Panc1 (cell line): ENCODE data around the gene PRM3. TPM values are rescaled to one million over a fixed set of nuclear protein-coding genes. Genes with fewer than 3 reads are reported as not detected.
A peak's percentile ranks its signal among the peaks of the same experiment; 100 is the strongest.
"Not testable (repeated sequence)": the region's sequence is repeated elsewhere in the genome, so short reads cannot be mapped to it uniquely, and the experiment has no call there.

Experiments used
- ATAC-seq: fragments of 200-7000 bp; cut with Tn5 transposase; 2 replicates; pipeline ENCODE4 v1.9.1; 2020; ENCODE audit warnings: mild to moderate bottlenecking, moderate library complexity
- BruUV-seq: library from RNA; stranded (reverse); fragments of 400-500 nt; replicated peaks from 2 replicates; lab custom pipeline; 2021; lab: Mats Ljungman, UMichigan
- CTCF ChIA-PET: fragments of 300-600 bp; sonication (Branson Sonifier 250); formaldehyde crosslinking; loops from one replicate; lab custom pipeline; 2022; ENCODE audit warnings: antibody characterized with exemption; lab: Charles Lee
- POLR2A ChIA-PET: fragments of 300-600 bp; sonication (Branson Sonifier 250); formaldehyde crosslinking; loops from one replicate; lab custom pipeline; 2022; ENCODE audit warnings: antibody characterized with exemption; lab: Charles Lee
- DNase-seq: peaks from one replicate; pipeline ENCODE4 v3.0.0-alpha.2; 2010; ENCODE audit warnings: low read depth, low spot score
- H3K27ac ChIP-seq: 2 replicates; pipeline ENCODE4 v1.5.1; 2011; ENCODE audit warnings: mild to moderate bottlenecking, low read length, inconsistent platforms
- H3K27me3 ChIP-seq: fragments of 200-500 bp; sonication (Bioruptor generic); 2 replicates; pipeline ENCODE4 v1.6.0; 2014; ENCODE audit warnings: low read length, inconsistent platforms; ENCODE audit not compliant: control insufficient read depth, insufficient read depth
- H3K36me3 ChIP-seq: fragments of 200-500 bp; sonication (Bioruptor generic); 2 replicates; pipeline ENCODE4 v1.5.1; 2014; ENCODE audit warnings: inconsistent platforms, mild to moderate bottlenecking, low read length, moderate library complexity; ENCODE audit not compliant: control insufficient read depth, insufficient read depth
- H3K4me1 ChIP-seq: 2 replicates; pipeline ENCODE4 v1.5.1; 2011; ENCODE audit warnings: inconsistent platforms, mild to moderate bottlenecking, low read length, moderate library complexity; ENCODE audit not compliant: control insufficient read depth, insufficient read depth
- H3K4me3 ChIP-seq, 2 experiments: 2 replicates each; pipeline ENCODE4 v1.5.1; 2011 to 2012; ENCODE audit warnings: low read depth in 2 of 2, low read length in 2 of 2, mild to moderate bottlenecking in 2 of 2, inconsistent platforms in 1 of 2, moderate library complexity in 1 of 2
- H3K9me3 ChIP-seq: fragments of 200-500 bp; sonication (Bioruptor generic); 2 replicates; pipeline ENCODE4 v1.5.1; 2014; ENCODE audit warnings: low read depth, mild to moderate bottlenecking, inconsistent platforms, low read length, moderate library complexity; ENCODE audit not compliant: control insufficient read depth, insufficient read depth
- POLR2AphosphoS5 ChIP-seq: IDR thresholded peaks from 2 replicates; pipeline ENCODE4 v1.6.1; 2012; ENCODE audit warnings: mild to moderate bottlenecking, low read depth, low read length, moderate library complexity
- SIN3A ChIP-seq: IDR thresholded peaks from 2 replicates; pipeline ENCODE4 v1.6.1; 2012; ENCODE audit warnings: low read depth, mild to moderate bottlenecking, low read length, moderate library complexity, borderline replicate concordance; ENCODE audit not compliant: insufficient read depth
- TCF7L2 ChIP-seq: IDR thresholded peaks from 2 replicates; pipeline ENCODE4 v1.6.1; 2011; ENCODE audit warnings: mild to moderate bottlenecking, low read depth, low read length, inconsistent platforms
- in situ Hi-C: cut with HindIII; loops from 2 replicates; pipeline ENCODE4 v1.10.0; 2016; ENCODE audit warnings: low sequenced_read_pairs, low pct_unique_long_range_greater_than_20kb
- intact Hi-C: fragments of 100-400 bp; cut with micrococcal nuclease; formaldehyde crosslinking; loops from one replicate; pipeline ENCODE4 v1.10.0; 2022; ENCODE audit not compliant: unreplicated experiment
- total RNA-seq: library from RNA; stranded (reverse); gene quantifications from one replicate; pipeline ENCODE4 v1.2.1, GENCODE V29; 2021; ENCODE audit not compliant: unreplicated experiment
- TF ChIP-seq, protein P1 (sequence below): fragments of 450-650 bp; IDR thresholded peaks from 2 replicates; pipeline ENCODE4 v1.5.1; 2017; ENCODE audit warnings: mild to moderate bottlenecking
- TF ChIP-seq, protein P2 (sequence below), 2 experiments: IDR thresholded peaks; 2 replicates each; pipeline ENCODE4 v1.6.1; 2011 to 2012; ENCODE audit warnings: low read depth in 2 of 2, control low read depth in 1 of 2, low read length in 1 of 2, mild to moderate bottlenecking in 1 of 2, moderate library complexity in 1 of 2; ENCODE audit not compliant: insufficient read depth in 1 of 2

The PRM3 gene
- total RNA-seq, 1 experiment from 2014 or later, result not detected

DNA sequence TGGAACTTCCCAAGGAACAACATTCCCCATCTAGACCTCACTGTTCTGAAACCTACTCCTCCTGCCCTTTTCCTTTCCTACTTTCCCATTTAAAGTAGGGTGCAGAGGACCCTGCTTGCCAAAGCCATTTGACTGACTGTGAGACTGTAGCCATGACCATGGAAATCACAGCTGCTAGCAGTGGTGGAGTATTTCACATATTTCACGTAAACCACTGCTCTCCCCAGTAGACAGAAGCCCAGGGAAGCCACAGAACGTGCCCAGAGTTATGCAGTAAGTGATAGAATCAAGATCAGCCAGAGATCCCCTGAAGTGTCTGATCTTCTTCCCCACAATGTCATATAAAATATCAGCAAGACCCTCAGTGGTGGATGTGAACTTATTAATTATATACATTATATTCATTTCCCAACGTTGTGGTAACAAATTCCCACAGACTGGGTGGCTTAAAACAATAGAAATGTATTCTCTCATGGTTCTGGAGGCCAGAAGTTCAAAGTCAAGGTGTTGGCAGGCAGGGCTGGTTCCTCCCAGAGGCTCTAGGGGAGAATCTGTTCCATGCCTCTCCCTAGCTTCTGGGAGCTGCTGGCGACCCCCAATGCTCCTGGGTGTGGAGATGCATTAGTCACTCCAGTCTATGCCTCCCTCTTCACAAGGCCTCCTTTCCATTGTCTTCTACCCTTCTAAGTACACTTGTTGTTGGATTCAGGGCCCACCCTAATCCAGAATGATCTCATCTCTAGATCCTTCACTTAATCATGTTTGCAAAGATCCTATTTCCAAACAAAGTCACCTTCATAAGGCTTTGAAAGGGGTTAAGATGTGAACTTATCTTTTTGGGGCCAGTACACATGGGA lies 28.4 kb upstream of the PRM3 start:
- POLR2A ChIA-PET, result interaction anchor here (0.7 kb wide), 1 partner anchor 12 kb away, joined by 6 read pairs; no protein-coding TSS in a partner anchor
- no peak for ATAC-seq
- BruUV-seq, result no TSS peak

DNA sequence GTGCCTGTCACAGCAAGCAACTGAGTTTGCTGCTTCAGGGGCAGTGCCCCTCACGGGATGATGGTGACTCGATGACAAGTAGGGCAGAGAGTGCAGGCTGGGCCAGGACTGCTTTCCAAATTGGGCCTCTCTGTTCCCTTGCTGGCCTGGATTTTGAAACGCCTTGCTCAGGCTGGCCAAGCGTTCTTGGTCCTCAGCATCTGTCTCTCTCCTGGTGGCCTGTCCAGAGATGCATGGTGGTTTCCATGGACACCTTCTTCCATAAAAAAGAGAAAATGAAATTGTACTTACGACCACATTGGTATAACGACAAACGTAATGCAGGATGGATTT lies 27.1 kb upstream of the PRM3 start:
- BruUV-seq, result no TSS peak
- CTCF ChIA-PET, result no interaction called here
- no peaks in the 10 kb centered on the region for H3K27me3 ChIP-seq
- in situ Hi-C loops, result no loop called here
- H3K9me3 ChIP-seq, result no peaks in the 10 kb centered on the region
- DNase-seq (no peak), ATAC-seq (no peak)
- intact Hi-C loops, result no loop called here
- no peaks in the 10 kb centered on the region for H3K36me3 ChIP-seq
- H3K4me3 ChIP-seq, result no peak overlapping the region
- POLR2A ChIA-PET, result no interaction called here
- H3K27ac ChIP-seq, result no peak overlapping the region
- no peak for TF ChIP-seq POLR2AphosphoS5
- peaks cover 15% of the 10 kb centered on the region for H3K4me1 ChIP-seq

More for the DNA sequence above, 28.4 kb upstream of the PRM3 start:
- H3K27ac ChIP-seq, result peak overlapping the region; percentile 23; the same call in 1 of the 2 replicates
- in situ Hi-C loops, result no loop called here
- TF ChIP-seq, protein P1, sequence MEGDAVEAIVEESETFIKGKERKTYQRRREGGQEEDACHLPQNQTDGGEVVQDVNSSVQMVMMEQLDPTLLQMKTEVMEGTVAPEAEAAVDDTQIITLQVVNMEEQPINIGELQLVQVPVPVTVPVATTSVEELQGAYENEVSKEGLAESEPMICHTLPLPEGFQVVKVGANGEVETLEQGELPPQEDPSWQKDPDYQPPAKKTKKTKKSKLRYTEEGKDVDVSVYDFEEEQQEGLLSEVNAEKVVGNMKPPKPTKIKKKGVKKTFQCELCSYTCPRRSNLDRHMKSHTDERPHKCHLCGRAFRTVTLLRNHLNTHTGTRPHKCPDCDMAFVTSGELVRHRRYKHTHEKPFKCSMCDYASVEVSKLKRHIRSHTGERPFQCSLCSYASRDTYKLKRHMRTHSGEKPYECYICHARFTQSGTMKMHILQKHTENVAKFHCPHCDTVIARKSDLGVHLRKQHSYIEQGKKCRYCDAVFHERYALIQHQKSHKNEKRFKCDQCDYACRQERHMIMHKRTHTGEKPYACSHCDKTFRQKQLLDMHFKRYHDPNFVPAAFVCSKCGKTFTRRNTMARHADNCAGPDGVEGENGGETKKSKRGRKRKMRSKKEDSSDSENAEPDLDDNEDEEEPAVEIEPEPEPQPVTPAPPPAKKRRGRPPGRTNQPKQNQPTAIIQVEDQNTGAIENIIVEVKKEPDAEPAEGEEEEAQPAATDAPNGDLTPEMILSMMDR, result no peak
- no peak overlapping the region for H3K4me3 ChIP-seq
- no peaks in the 10 kb centered on the region for H3K9me3 ChIP-seq
- intact Hi-C loops, result no loop called here
- peaks cover 9% of the 10 kb centered on the region for H3K4me1 ChIP-seq
- no peaks in the 10 kb centered on the region for H3K36me3 ChIP-seq
- CTCF ChIA-PET, result no interaction called here
- no peak for DNase-seq
- no peaks in the 10 kb centered on the region for H3K27me3 ChIP-seq

DNA sequence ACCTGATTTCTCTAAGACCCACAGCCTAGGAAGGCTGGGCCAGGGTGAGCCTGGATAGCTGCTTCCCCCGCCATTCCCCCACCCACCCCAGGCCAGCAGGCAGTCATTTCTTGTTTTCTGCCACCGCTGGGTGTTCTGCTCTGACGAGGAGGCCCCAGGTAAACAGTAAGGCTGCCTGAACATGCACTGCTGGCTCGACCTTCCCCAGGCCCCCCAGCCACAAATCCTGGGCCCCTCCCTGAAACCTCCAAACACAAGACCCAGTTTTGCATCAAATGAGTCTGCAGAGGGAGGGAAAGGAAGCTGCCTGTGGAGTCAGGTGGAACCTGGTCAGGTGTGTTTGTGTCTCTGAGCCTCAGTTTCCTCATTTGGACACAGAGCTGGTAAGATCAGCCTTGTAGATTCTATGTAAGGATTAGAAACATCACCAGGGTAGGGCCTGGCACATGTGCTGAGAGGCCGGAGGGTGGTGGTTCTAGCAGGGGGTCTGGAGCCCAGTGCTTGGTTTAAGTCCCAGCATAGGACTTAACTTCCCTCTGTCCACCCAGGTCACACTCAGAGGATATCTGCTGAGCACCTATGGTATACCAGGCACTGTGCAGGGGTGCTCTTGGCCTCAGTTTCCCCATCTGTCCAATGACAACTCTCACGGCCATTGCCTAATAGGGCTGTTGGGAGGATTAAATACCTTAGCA lies 26.6 kb upstream of the PRM3 start:
- Histone ChIP-seq H3K36me3 (no peaks in the 10 kb centered on the region), H3K4me1 (peaks cover 15% of the 10 kb centered on the region), H3K27ac (no peak overlapping the region), H3K9me3 (no peaks in the 10 kb centered on the region), H3K4me3 (no peak overlapping the region), H3K27me3 (no peaks in the 10 kb centered on the region)
- ATAC-seq (no peak), DNase-seq (no peak)
- in situ Hi-C loops, result no loop called here
- no TSS peak for BruUV-seq
- POLR2A ChIA-PET, result no interaction called here
- intact Hi-C loops, result no loop called here
- TF ChIP-seq POLR2AphosphoS5 (no peak), TCF7L2 (no peak), SIN3A (no peak)
- TF ChIP-seq, protein P1, result no peak
- TF ChIP-seq, protein P2, sequence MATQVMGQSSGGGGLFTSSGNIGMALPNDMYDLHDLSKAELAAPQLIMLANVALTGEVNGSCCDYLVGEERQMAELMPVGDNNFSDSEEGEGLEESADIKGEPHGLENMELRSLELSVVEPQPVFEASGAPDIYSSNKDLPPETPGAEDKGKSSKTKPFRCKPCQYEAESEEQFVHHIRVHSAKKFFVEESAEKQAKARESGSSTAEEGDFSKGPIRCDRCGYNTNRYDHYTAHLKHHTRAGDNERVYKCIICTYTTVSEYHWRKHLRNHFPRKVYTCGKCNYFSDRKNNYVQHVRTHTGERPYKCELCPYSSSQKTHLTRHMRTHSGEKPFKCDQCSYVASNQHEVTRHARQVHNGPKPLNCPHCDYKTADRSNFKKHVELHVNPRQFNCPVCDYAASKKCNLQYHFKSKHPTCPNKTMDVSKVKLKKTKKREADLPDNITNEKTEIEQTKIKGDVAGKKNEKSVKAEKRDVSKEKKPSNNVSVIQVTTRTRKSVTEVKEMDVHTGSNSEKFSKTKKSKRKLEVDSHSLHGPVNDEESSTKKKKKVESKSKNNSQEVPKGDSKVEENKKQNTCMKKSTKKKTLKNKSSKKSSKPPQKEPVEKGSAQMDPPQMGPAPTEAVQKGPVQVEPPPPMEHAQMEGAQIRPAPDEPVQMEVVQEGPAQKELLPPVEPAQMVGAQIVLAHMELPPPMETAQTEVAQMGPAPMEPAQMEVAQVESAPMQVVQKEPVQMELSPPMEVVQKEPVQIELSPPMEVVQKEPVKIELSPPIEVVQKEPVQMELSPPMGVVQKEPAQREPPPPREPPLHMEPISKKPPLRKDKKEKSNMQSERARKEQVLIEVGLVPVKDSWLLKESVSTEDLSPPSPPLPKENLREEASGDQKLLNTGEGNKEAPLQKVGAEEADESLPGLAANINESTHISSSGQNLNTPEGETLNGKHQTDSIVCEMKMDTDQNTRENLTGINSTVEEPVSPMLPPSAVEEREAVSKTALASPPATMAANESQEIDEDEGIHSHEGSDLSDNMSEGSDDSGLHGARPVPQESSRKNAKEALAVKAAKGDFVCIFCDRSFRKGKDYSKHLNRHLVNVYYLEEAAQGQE (IDR thresholded peaks at IDR 0.05; ENCODE audit: insufficient read depth in 1 of 2, low read depth in 2 of 2, low read length in 1 of 2), result no peak
- CTCF ChIA-PET, result no interaction called here

DNA sequence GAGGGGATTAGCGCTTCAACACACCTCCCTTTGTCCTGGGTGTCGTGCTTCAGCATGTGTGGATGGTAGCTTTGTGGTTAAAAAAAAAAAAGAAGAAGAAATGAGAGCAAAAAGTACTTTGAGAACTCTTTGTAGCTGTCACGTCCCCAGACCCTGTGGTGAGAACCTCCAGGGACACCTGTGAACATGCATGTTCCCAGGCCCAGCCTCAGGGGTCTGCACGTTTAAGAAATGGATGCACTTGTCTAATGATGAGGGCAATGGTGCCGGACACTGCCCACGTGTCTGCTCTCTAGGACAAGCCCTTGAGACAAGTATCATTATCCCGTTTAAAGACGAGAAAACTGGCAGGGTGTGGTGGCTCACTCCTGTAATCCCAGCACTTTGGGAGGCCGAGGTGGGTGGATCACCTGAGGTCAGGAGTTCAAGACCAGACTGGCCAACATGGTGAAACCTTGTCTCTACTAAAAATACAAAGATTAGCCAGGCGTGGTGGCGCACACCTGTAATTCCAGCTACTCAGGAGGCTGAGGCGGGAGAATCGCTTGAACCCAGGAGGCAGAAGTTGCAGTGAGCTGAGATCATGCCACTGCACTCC lies 25.6 kb upstream of the PRM3 start:
- BruUV-seq, CTCF ChIA-PET, intact Hi-C loops: not testable (repeated sequence)

More for the DNA sequence above, 25.6 kb upstream of the PRM3 start:
- in situ Hi-C loops, H3K9me3 ChIP-seq, H3K27ac ChIP-seq, H3K4me3 ChIP-seq, DNase-seq, H3K36me3 ChIP-seq, H3K27me3 ChIP-seq, POLR2A ChIA-PET, ATAC-seq: not testable (repeated sequence)
- peaks cover 15% of the 10 kb centered on the region for H3K4me1 ChIP-seq
